ENCODE data around the gene KATNBL1.

KATNBL1 gene, protein sequence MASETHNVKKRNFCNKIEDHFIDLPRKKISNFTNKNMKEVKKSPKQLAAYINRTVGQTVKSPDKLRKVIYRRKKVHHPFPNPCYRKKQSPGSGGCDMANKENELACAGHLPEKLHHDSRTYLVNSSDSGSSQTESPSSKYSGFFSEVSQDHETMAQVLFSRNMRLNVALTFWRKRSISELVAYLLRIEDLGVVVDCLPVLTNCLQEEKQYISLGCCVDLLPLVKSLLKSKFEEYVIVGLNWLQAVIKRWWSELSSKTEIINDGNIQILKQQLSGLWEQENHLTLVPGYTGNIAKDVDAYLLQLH

DNA sequence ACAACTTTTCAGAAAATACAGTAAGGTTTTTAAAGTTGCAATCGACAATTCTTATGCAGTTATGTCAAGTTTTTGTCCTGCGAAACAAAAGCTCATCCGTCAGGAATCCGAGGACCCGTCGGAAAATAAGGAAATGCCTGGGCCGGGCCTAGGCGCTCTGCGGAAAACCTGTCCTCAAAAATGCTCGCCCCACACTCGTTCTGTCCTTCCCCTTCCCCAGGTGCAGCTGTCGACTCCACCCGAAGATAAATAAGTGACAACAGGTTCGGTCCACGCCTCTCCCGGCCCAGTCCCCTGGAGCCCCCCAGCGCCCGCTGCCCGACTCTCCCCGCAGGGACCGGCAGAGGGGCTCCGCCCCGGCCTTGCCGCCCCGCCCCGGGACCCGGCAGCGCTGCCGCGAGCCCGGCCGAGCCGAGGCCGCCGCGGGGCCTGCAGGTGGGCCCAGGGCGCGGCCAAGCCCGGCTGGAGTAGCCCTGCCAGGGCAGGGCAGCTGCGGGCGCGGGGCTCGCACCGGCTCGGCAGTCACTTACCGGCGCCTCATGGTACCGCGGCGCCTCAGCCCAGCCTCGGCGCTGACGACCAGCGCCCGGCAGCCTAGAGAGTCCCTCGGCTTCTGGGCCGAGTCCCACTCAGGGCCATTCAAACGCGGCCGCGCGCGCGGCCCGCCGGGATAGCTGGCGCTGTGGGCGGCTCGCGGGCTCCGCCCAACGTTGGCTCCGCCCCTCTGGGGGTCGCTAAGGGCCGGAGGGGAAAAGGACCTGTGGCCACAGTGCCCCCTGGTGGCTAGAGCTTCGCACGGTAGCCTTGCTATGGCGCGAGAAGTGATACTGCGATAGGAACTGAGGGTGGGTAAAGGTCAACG, at the start of gene KATNBL1:
KATNBL1 (minus strand) TSS at position 676 of the 862 bp plus-strand sequence. CDS start 46,420 bp downstream, outside the sequence.
- DNase-seq = peak; percentile 92

DNA sequence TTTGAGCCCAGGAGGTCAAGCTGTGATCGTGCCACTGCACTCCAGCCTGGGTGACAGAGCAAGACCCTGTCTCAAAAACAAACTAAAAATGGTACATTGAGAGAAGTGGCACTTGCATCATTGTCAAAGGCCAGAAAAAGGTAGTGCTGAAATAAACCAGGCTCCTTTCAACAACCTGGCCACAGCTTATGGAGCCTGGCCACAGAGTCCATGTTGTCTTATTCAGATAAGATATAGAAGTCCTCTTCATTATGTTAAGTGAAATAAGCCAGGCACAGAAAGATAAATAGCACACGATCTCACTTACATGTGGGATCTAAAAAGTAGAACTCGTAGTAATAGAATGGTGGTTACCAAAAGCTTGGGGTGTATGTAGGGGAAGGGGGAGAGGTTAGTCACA, 49.7 kb upstream of the KATNBL1 start:
- DNase-seq = no peak

DNA sequence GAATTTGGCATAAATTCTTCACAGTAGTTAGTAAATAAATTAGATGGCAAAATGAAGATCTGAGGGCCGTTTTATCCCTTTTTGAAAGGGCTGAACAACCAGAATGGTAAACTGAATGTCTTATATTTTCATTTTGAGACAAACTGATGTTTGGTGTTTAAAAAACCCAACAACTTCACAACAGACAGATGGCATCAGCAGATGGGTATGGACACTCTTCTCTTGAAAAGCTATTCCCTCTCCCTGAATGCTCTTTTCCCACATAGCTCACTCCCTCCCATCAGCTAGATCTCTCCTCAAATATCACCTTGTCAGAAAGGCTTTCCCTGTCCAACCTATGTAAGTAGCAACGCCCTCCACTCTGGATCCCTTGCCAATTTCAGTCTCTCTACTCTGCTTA, 48.3 kb upstream of the KATNBL1 start:
- DNase-seq = no peak

DNA sequence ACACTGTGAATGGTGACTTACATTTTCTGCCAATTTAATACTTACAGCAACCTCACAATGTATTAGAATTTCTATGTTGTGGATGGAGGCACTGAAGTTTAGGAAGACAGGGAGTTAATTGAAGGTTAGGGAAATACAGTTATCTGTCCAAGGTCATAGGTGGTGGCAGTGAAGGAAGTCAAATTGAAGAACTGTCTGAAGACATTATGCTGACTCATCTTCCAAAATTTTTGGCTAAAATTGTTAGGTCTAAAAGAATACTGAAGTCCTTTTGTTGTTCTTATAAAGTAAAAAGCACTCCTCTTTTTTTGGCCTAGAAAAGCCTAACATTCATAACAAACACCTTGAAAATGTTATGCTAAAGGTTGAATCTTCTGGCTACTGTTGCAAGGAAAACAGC, 42.6 kb upstream of the KATNBL1 start:
- DNase-seq = no peak

DNA sequence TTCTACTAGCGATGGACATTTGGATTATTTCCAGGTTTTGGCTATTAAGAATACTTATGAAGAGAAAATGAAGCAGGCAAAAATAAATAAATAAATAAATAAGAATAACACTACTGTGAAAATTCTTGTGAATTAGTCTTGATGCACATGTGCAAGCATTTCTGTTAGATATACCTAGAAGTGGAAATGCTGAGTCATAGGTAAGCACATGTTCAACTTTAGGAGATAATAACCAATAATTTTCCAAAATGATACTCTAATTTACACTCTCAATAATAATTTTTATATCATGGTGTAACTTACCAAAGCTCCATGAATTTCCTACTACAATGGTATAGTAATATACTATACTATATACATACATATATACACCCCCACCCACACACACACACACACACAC, 38.3 kb upstream of the KATNBL1 start:
- no peak for DNase-seq

DNA sequence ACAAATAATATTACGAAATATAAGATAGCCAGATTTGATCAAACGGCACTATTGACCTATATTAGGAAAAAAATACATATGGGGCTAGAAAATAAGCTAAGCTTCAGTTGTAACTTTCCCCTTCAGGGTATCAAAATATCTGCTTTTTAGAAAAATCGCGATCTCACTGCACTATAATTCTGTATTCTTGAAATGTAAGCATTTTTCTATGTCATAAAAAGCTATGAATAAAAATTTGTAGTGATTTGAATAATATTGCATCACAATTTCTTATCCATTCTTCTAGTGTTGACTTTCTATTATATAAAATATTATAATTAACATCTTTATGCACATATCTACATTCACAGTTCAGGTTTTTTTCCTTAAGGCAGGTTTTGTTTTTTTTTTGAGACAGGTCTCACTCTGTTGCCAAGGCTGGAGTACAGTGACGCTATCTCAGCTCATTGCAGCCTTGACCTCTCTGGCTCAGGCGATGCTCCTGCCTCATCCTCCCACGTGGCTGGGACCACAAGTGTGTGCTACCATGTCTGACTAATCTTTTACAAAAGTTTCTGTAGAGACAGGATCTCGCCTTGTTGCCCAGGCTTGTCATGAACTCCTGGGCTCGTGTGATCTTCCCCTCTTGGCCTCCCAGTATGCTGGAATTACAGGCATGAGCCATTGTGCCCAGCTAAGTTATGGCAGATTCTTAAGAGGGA, 36.5 kb upstream of the KATNBL1 start:
- no peak for DNase-seq

DNA sequence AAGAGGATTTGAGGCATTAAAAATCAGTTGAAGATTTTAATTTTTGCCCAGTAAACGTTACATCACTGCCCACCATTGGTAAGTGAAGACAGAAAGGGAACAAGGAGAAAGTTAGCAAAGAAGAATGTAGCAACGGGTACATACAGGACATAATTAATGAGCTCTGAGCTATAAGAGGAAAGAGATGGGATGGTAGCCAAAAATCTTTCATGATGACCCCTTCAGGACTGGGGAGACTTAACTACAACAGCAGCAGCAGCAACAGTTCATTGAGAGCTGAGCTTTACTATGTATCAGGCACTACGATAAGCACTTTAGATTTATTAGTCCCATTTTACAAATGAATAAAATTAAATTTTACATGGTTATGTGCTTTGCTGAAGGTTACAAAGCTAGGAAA, 33.3 kb upstream of the KATNBL1 start:
- DNase-seq = no peak

DNA sequence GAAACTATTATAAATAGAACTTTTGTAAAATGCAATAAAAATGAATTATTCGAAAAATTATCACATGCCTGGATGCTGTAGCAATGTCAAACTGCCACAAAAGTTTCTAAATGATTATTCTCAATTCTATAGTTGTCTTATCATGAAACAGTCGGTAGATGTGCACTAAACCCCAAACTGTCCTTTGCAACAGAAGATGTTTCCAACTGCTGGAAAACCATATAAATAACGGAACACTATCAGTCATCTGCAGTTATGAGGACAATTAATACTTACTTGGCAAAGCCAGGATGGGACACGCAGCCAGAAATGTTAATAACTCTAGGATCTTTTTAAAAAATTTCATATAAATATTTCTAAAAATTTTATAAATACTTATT, 32.4 kb upstream of the KATNBL1 start:
- DNase-seq = no peak

DNA sequence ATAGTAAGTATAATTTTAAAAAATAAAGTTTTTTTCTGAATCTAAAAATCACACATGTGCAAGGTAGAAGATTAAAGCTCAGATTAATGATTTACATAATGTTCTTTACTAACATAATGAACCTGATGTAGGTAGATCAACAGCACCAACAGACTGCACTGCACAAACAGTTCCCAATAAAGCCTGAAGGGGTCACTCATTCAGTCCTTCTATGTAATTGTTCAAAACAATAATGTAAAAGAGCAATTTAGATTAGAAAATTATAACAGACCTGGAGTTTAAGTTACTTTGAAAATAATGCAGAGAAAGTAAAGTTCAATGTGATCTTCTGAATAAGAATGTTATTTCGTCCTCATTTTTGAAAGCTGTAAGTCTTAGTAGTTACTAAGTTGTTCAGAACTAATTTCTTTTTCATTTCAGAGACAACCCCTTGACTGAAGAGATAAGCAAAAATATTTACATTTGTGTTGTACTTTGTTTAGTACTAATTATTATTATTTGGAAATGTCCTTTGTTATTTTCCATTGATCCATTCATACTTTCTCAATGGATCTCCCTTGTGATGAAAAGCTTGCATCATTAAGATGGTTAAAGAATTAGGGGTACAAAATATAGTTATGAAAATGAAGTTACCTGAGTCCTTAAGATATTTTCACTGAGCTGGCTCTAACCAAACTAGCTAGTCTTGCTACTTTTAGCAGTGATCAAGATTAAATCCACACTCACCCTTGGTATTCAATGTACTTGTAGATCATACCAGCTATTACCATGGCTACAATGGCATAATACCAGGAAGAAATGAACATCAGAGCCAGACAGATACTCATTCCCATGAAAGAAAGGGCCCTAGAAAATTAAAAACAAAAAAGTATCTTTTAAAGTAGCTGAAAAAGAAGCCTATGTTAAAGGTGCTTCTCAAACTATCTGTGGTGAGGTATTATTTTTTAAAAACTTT, 31.8 kb upstream of the KATNBL1 start:
- no peak for DNase-seq

DNA sequence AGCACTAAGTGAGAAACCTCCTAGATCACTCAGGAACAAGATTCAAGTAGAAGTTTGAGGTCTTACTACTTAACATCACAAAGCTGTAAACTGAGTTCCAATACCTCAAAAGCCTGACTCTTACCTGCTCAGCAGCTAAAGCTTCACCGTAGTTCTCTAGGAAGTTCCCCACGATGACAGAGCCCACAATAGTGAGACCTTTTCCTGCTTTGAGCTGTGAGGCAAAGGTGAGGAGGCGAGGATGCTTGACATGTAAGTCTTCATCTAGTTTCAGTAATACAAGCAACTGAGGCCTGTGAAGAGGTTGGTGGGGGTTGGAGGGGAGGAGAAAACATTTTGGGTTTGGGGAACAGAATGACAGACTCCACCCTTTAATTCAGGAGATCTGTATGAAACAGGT, 30.6 kb upstream of the KATNBL1 start:
- no peak for DNase-seq

DNA sequence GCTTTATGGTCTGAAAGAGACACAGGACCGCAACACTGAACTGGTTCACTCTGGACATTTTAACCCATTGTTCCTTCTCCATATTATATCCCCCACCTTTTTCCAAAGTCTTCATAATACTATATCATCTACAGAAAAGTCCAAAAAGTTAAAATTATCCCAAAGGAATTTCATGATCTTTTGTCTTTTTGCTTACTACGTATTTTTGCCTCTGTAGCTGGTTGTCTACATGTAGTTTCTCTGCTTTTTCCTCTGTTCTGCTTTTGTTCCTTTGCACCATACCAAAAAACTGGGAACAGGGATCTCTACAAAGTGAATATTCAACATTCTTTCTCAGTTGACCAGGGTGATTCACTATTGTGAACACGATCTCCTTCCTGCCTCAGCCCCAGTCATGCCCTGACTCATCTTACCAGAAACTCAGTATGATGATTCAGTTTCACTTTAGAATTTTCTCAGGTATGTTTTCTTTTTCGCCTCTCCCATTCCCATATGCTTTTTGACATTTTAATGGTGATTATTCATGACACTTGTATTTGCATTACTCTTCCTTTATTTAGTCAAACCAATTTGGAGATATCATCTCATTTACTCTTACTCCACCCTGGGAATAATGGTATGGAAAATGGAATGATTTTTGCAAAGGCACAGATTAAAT, 29.4 kb upstream of the KATNBL1 start:
- no peak for DNase-seq

DNA sequence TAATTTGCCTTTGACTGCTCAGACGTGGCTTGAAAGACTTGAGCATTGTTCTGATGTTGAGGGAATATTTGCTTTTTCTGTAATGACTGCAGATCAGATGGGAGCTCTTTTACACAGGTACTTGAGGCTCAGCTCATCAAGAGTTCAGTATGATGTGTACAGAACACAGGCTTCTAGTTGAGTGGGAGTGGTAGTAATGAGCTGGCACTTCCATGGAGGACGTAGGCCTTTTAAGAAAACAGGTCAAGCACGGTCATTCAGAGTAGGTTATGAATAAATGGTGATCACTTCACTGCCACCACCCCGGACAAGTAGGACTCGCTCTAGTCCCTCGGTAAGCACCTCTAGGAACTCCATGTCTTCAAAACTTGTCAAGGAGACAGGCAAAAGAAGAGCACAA, 23.7 kb upstream of the KATNBL1 start:
- DNase-seq = no peak

DNA sequence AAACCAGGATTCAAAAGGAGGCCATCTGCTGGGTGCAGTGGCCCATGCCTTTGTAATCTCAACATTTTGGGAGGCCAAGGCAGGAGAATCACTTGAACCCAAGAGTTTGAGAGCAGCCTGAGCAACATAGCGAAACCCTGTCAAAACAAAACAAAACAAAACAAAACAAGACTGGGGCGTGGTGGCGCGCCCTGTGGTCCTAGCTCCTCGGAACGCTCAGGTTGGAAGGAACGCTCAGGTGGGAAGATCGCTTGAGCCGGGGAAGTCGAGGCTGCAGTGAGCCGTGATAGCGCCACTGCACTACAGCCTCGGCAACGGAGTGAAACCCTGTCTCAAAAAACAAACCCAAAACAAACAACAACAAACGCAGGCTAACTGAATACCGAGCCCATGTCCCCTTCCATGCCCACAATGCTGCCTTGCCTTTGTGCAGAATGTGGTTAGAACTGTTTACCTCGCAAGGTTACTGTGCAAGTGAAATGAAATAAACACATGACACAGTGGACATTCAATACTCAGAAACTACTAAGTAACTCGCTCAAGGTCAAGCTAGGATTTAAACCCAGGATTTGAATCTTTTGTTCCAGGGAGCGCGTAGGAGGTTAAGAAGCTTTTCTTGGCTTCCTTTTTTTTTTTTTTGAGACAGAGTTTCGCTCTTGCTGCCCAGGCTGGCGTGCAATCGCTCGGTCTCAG, 14.2 kb upstream of the KATNBL1 start:
- no peak for DNase-seq

DNA sequence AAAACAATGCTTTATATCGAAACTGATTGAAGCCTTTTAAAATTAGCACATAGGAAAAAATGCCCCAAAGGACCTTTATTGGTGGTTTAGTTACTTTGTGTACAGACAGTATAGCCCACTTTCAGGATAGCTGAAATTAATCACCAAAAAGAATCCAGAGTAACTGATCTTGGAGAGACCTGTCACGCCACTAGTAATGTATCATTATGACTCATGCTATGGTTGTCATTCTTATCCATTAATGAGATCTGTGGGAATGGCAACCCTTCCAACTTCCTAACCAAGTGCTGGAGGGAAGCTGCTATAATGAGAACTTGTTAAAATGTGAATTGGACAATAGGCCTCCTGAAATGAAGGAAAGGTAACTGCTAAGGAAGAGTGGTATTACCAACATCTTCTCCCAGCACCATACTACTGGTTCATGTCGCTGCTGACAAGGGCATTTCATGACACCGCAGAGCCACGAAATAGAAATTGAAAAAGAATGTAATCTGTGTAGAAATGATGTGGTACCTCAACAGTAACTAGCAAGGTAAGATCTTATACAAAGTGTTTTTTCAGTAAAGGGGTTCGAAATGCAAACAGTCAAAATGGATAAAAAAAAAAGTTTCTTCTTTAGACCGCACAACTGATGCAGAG, 7.8 kb upstream of the KATNBL1 start:
- no peak for DNase-seq

DNA sequence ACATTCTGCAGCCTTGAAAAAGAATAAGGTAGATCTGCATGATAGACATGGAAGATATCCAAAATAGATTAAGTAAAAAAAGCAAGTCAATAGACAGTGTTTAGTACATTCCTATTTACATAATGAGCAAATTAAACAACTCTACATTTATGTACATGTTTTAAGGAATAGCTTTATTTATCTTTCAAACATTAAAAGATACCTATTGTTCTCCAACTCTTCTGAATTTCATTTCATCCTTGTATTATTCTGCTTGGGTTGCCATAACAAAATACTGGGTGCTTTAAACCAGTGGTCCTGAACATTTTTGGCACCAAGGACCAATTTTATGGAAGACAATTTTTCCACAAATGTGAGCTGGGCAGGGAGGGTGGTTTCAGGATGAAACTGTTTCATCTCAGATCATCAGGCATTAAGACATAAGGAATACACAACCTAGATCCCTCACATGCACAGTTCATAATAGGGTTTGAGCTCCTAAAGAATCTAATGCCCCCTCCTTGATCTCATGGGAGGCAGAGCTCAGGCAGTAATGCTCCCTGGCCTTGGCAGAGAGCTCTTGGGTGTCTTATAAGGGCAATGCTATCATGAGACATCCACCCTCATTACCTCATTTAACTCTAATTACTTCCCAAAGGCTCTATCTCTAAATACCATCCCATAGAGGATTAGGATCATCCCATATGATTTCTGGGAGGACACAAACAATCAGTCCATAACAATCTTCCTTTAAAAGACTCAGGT, 6.8 kb upstream of the KATNBL1 start:
- no peak for DNase-seq

DNA sequence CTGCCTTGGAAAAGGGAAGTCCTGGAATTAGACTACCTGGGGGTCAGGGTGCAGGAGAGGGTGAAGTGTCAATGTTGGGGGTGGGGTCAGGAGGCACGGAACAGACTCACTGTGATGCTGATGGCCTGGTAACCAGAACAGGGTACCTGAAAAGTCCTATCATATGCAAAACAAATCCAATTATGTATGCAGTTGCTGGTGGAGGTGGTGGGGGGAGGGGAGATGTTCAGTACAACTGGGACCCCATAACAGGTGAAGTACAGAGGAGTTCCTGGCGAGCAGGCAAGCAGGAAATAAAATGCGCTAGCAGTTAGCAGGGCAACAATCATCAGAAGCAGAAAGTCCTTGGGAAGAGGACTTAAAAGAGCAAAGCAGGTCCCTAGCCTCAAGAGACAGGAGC, 4.2 kb upstream of the KATNBL1 start:
- no peak for DNase-seq

DNA sequence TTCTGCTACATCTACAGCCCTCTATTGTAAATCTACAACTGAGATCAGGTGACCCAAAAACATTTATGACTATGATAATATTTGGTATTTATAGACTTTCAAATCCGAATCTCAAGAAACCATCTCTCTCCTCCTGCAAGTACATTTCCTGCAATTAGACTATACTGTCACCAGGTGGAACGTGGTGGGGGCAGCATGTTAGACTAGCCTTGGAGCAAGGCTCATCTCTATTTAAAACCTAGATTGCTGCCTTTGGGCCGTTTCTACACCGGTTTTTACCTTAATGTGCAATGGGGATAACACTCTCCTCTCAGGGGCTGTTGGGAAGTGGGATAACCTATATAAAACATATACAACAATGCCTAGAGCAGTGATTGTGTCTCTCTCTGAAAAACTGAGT, 3.8 kb upstream of the KATNBL1 start:
- DNase-seq = no peak

DNA sequence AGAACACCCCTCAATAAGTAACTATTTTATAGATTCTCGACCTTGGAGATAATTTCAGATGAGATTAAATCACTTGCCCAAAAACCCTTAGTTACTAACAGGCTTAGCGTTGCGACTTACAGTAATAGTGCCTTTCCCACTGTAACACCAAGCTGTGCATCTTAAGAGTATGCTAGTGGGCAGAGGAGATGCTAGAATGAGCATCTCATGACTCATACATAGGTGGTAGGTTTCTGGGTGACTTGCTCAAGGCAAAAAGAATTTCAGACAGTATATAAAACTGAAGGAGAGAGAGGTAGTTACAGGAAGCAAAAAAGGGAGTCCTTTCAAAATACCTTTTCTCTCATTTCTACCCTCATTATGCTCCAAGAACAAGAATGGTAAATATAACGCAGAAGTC, 3.9 kb downstream of the KATNBL1 start:
- no peak for DNase-seq

DNA sequence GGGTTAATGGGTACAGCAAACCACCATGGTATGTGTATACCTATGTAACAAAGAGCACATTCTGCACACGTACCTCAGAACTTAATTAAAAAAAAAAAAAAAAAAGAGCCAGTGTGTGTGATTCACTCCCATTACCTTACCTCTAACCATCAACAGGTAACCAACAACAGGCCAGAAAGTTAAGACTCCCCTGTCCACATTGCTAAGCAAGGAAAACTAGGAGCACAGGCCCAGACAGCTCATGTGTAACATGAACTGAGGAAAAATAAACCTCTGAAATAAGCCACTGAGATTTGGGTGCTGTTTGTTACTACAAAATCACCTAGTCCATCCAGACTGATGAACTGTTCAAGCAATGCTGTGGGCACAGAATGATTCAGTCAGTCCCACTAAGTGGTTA, 6.0 kb downstream of the KATNBL1 start:
- DNase-seq = no peak

DNA sequence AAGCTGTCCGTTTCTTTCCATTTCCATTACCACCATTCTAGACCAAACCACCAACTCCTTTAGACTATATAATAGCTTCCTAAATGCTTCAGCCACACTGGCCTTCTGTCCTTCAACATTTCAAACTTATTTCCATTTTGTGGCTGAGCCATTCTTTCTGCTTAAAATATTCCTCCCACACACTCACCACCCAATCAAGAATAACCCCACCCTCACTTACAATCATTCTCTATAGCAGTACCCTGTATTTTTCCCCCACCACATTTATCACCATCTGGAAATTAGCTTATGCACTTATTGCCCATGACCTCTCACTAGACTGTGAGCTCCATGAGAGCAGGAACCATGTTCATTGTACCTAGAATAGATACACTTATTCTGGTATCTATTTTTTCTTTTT, 6.6 kb downstream of the KATNBL1 start:
- DNase-seq = no peak
